Measurements from ENCODE around the gene FAM187B. TPM values are rescaled to one million over a fixed set of nuclear protein-coding genes. Genes with fewer than 3 reads are reported as not detected.
"Not testable (repeated sequence)": the region's sequence is repeated elsewhere in the genome, so short reads cannot be mapped to it uniquely, and the experiment has no call there.

Gene FAM187B
- polyA plus RNA-seq, 1 experiment = not detected

GRCh38 chr19:35241417-35241816, 12.9 kb upstream of the FAM187B start:
- peaks cover 2% of the 10 kb centered on the region for H3K27me3 ChIP-seq (ENCODE audit: control insufficient read depth, insufficient read depth, low read length)
- no peaks in the 10 kb centered on the region for H3K36me3 ChIP-seq (ENCODE audit: control insufficient read depth, insufficient read depth, low read length)
- H3K4me3 ChIP-seq (ENCODE audit: low read depth, low read length) = no peak overlapping the region
- CTCF ChIA-PET = interaction anchor here (0.9 kb wide), 1 partner anchor 10 kb away, joined by 5 read pairs; no protein-coding TSS in a partner anchor
- TF ChIP-seq CTCF (IDR thresholded peaks at IDR 0.05; ENCODE audit: insufficient read depth, low read depth, low read length) = no peak
- POLR2A ChIA-PET = no interaction called here
- no peak for DNase-seq (ENCODE audit: low read depth)

- no peak for DNase-seq (ENCODE audit: low read depth)
- H3K36me3 ChIP-seq (ENCODE audit: control insufficient read depth, insufficient read depth, low read length) = no peaks in the 10 kb centered on the region
- ChIA-PET CTCF (interaction anchor here (0.7 kb wide), 1 partner anchor 113 kb away, joined by 3 read pairs; no protein-coding TSS in a partner anchor), POLR2A (no interaction called here)
- no peak overlapping the region for H3K4me3 ChIP-seq (ENCODE audit: low read depth, low read length)
- no peak for TF ChIP-seq CTCF (IDR thresholded peaks at IDR 0.05; ENCODE audit: insufficient read depth, low read depth, low read length)
- H3K27me3 ChIP-seq (ENCODE audit: control insufficient read depth, insufficient read depth, low read length) = peaks cover 2% of the 10 kb centered on the region
Measured at GRCh38 chr19:35240327-35240726, 11.8 kb upstream of the FAM187B start.

GRCh38 chr19:35239597-35239996, 11.1 kb upstream of the FAM187B start:
- H3K36me3 ChIP-seq (ENCODE audit: control insufficient read depth, insufficient read depth, low read length); CTCF ChIA-PET; H3K27me3 ChIP-seq (ENCODE audit: control insufficient read depth, insufficient read depth, low read length); DNase-seq (ENCODE audit: low read depth); H3K4me3 ChIP-seq (ENCODE audit: low read depth, low read length); POLR2A ChIA-PET: not testable (repeated sequence)

GRCh38 chr19:35236638-35237400, 8.3 kb upstream of the FAM187B start:
- ChIA-PET POLR2A (no interaction called here), CTCF (no interaction called here)
- TF ChIP-seq CTCF (IDR thresholded peaks at IDR 0.05; ENCODE audit: insufficient read depth, low read depth, low read length) = no peak
- Histone ChIP-seq H3K27me3 (ENCODE audit: control insufficient read depth, insufficient read depth, low read length) (peaks cover 4% of the 10 kb centered on the region), H3K36me3 (ENCODE audit: control insufficient read depth, insufficient read depth, low read length) (no peaks in the 10 kb centered on the region), H3K4me3 (ENCODE audit: low read depth, low read length) (no peak overlapping the region)
- DNase-seq (ENCODE audit: low read depth) = no peak

GRCh38 chr19:35232912-35233311, 4.4 kb upstream of the FAM187B start:
- Histone ChIP-seq H3K27me3 (ENCODE audit: control insufficient read depth, insufficient read depth, low read length) (0 out of 2 replicates have a peak, but pooled peaks cover 3% of the 10 kb centered on the region), H3K4me3 (ENCODE audit: low read depth, low read length) (no peak overlapping the region), H3K36me3 (ENCODE audit: control insufficient read depth, insufficient read depth, low read length) (no peaks in the 10 kb centered on the region)
- TF ChIP-seq CTCF (IDR thresholded peaks at IDR 0.05; ENCODE audit: insufficient read depth, low read depth, low read length) = no peak
- ChIA-PET CTCF (no interaction called here), POLR2A (no interaction called here)
- DNase-seq (ENCODE audit: low read depth) = no peak
